DOHH2 (cell line): ENCODE measurements around the gene G2E3.
A peak's percentile ranks its signal among the peaks of the same experiment; 100 is the strongest.

Experiments
- H3F3A ChIP-seq: fragments of 200-600 bp; sonication (generic), shearing (Covaris generic); 2 replicates; pipeline ENCODE4 v1.6.0; 2016; ENCODE audit warnings: antibody characterized with exemption, mild to moderate bottlenecking; ENCODE audit not compliant: control insufficient read depth, insufficient read depth
- H3K27ac ChIP-seq: fragments of 200-600 bp; sonication (generic); 2 replicates; pipeline ENCODE4 v1.5.1; 2014; ENCODE audit warnings: low read depth, mild to moderate bottlenecking, low read length, moderate library complexity
- H3K27me3 ChIP-seq: fragments of 200-600 bp; sonication (generic); 2 replicates; pipeline ENCODE4 v1.6.1; 2014; ENCODE audit warnings: mild to moderate bottlenecking, low read length, mixed read lengths; ENCODE audit not compliant: control insufficient read depth
- H3K36me3 ChIP-seq: fragments of 200-600 bp; sonication (generic); 2 replicates; pipeline ENCODE4 v1.6.1; 2014; ENCODE audit warnings: mild to moderate bottlenecking, low read length, moderate library complexity, mixed read lengths; ENCODE audit not compliant: control insufficient read depth
- H3K4me1 ChIP-seq: fragments of 200-600 bp; sonication (generic); 2 replicates; pipeline ENCODE4 v1.6.1; 2014; ENCODE audit warnings: mild to moderate bottlenecking, low read length, mixed read lengths; ENCODE audit not compliant: control insufficient read depth
- H3K4me2 ChIP-seq: fragments of 200-600 bp; sonication (generic); 2 replicates; pipeline ENCODE4 v1.6.0; 2014; ENCODE audit warnings: mild to moderate bottlenecking, low read length, moderate library complexity
- H3K4me3 ChIP-seq: fragments of 200-600 bp; sonication (generic); 2 replicates; pipeline ENCODE4 v1.5.1; 2014; ENCODE audit warnings: mild to moderate bottlenecking, low read length, mixed read lengths
- H3K79me2 ChIP-seq: fragments of 200-600 bp; sonication (generic); 2 replicates; pipeline ENCODE4 v1.6.1; 2014; ENCODE audit warnings: mild to moderate bottlenecking, low read length, mixed read lengths; ENCODE audit not compliant: control insufficient read depth
- H3K9me2 ChIP-seq: fragments of 200-600 bp; sonication (generic); replicated peaks from 2 replicates; pipeline ENCODE4 v1.6.1; 2014; ENCODE audit warnings: mild to moderate bottlenecking, low read length, mixed read lengths; ENCODE audit not compliant: control insufficient read depth
- H3K9me3 ChIP-seq: fragments of 200-600 bp; sonication (generic); 2 replicates; pipeline ENCODE4 v1.6.1; 2014; ENCODE audit warnings: antibody characterized with exemption, low read length, mixed read lengths; ENCODE audit not compliant: control insufficient read depth, insufficient read depth
- H4K20me1 ChIP-seq: fragments of 200-600 bp; sonication (generic); 2 replicates; pipeline ENCODE4 v1.6.0; 2014; ENCODE audit warnings: low read depth, mild to moderate bottlenecking, antibody characterized with exemption, low read length, moderate library complexity; ENCODE audit not compliant: control insufficient read depth, insufficient read depth
- EZH2phosphoT487 ChIP-seq: fragments of 200-600 bp; sonication (generic); IDR thresholded peaks from 2 replicates; pipeline ENCODE4 v1.6.1; 2017; ENCODE audit warnings: borderline replicate concordance, mild to moderate bottlenecking, antibody characterized with exemption, low read length, moderate library complexity, mixed read lengths
- TF ChIP-seq, protein P1 (sequence below): fragments of 200-600 bp; sonication (generic); IDR thresholded peaks from one replicate; pipeline ENCODE4 v1.5.1; 2014; ENCODE audit warnings: antibody characterized with exemption, mild to moderate bottlenecking, low read depth, low read length; ENCODE audit not compliant: poor library complexity, severe bottlenecking

G2E3 gene

GRCh38 chr14:30620178-30620577, 61.2 kb downstream of the G2E3 start:
- Histone ChIP-seq H3K27ac (peak overlapping the region; percentile 44), H3K4me2 (peak overlapping the region; percentile 77), H3F3A (peaks cover 31% of the 10 kb centered on the region), H3K79me2 (peaks cover 30% of the 10 kb centered on the region), H3K4me3 (peak overlapping the region; percentile 3; the same call in 1 of the 2 replicates), H3K4me1 (peaks cover 54% of the 10 kb centered on the region), H3K9me2 (no peaks in the 10 kb centered on the region), H4K20me1 (no peaks in the 10 kb centered on the region), H3K27me3 (no peaks in the 10 kb centered on the region), H3K9me3 (no peaks in the 10 kb centered on the region), H3K36me3 (peaks cover 36% of the 10 kb centered on the region)
- TF ChIP-seq, protein P1, sequence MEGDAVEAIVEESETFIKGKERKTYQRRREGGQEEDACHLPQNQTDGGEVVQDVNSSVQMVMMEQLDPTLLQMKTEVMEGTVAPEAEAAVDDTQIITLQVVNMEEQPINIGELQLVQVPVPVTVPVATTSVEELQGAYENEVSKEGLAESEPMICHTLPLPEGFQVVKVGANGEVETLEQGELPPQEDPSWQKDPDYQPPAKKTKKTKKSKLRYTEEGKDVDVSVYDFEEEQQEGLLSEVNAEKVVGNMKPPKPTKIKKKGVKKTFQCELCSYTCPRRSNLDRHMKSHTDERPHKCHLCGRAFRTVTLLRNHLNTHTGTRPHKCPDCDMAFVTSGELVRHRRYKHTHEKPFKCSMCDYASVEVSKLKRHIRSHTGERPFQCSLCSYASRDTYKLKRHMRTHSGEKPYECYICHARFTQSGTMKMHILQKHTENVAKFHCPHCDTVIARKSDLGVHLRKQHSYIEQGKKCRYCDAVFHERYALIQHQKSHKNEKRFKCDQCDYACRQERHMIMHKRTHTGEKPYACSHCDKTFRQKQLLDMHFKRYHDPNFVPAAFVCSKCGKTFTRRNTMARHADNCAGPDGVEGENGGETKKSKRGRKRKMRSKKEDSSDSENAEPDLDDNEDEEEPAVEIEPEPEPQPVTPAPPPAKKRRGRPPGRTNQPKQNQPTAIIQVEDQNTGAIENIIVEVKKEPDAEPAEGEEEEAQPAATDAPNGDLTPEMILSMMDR: no peak
- no peak for TF ChIP-seq EZH2phosphoT487

DNA sequence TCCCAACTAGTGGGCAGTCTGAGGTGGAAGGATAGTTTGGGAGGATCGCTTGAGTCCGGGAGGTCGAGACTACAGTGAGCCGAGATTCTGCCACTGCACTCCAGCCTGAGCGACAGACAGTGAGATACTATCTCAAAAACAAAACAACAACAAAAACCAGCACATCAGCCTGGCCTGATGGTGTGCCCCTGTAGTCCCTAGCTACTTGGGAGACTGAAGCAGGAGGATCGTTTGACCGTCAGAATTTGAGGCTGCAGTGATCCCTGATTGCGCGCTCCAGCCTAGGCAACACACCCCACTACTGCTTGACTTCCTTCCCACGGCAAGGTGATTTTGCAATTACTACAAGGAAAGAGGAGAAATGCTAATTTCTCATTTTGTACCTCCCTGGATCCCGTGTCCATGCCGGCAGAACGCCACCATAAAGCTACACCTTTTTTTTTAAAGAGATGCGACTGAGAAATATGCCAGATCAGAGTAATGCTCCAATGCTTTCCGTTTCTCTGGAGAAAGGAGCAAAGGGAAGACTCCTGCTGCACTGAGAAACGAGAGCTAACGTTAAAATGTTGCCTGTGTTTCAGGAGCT, 62.5 kb downstream of the G2E3 start:
- no peak for TF ChIP-seq EZH2phosphoT487
- TF ChIP-seq, protein P1: no peak

GRCh38 chr14:30621940-30622830, 63.2 kb downstream of the G2E3 start, which contains the start of gene SCFD1:
Gene SCFD1 (plus strand): TSS chr14:30622319. CDS start chr14:30622339, 20 bp downstream.
- H3K27ac ChIP-seq: peak within 1 kb of the TSS; percentile 67
- peak within 1 kb of the TSS; percentile 99 for H3K4me3 ChIP-seq
- peaks cover 50% of the 10 kb centered on the region for H3K79me2 ChIP-seq
- peaks cover 31% of the 10 kb centered on the region for H3F3A ChIP-seq
- no peak for TF ChIP-seq EZH2phosphoT487
- TF ChIP-seq, protein P1: no peak
- H3K9me3 ChIP-seq: no peaks in the 10 kb centered on the region
- H3K4me2 ChIP-seq: peak within 1 kb of the TSS; percentile 77
- H4K20me1 ChIP-seq: no peaks in the 10 kb centered on the region
- no peaks in the 10 kb centered on the region for H3K27me3 ChIP-seq
- peaks cover 51% of the 10 kb centered on the region for H3K4me1 ChIP-seq
- H3K36me3 ChIP-seq: peaks cover 24% of the 10 kb centered on the region
- no peaks in the 10 kb centered on the region for H3K9me2 ChIP-seq

More for the DNA sequence above, 62.5 kb downstream of the G2E3 start:
- Histone ChIP-seq H3K9me3 (no peaks in the 10 kb centered on the region), H3F3A (peaks cover 31% of the 10 kb centered on the region), H3K9me2 (no peaks in the 10 kb centered on the region), H3K27me3 (no peaks in the 10 kb centered on the region), H4K20me1 (no peaks in the 10 kb centered on the region), H3K36me3 (peaks cover 29% of the 10 kb centered on the region), H3K4me3 (peak overlapping the region; percentile 99), H3K79me2 (peaks cover 42% of the 10 kb centered on the region), H3K27ac (peak overlapping the region; percentile 67), H3K4me2 (peak overlapping the region; percentile 77), H3K4me1 (peaks cover 54% of the 10 kb centered on the region)
